ENCODE measurements around the gene GRM6.

Gene GRM6

DNA sequence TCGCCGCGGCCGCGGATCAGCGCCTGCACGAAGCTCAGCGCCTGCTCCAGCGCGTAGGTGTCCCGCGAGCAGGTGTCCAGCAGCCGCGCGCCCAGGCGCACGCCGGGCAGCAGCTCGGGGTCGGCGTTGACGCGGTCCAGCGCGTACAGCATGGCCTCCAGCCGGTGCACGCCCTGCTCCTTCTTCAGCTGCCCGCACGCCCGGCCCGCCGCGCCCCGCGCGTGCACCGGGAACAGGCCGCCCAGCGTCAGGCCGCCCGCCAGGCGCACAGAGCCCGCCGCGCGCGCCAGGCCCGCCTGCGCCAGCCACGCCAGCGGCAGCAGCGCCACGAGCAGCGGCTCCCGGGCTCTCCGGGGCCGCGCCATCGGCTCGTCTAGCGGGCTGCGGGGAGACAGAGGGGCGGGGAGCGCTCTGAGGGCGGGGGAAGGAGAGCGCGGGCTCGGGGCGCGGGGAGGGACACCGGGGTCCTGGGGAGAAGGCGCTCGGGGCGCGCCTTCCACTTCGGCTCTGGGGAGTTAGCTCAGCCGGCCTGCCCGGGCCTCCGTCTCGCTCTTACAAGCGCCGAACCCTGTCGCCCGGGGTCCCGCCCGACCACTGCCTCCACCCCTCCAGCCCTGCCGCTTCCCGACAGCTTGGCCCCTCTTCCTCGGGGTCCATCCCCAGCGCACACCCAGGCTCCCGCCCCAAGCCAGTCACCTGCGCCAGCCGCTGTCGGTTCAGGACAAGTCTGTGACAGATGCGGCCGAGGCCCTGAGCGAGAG is at the start of gene GRM6:
GRM6 (minus strand) TSS at position 741 of the 761 bp plus-strand sequence; CDS start at position 365, 376 bp downstream.
- DNase-seq (ENCODE audit: low spot score): no peak

DNA sequence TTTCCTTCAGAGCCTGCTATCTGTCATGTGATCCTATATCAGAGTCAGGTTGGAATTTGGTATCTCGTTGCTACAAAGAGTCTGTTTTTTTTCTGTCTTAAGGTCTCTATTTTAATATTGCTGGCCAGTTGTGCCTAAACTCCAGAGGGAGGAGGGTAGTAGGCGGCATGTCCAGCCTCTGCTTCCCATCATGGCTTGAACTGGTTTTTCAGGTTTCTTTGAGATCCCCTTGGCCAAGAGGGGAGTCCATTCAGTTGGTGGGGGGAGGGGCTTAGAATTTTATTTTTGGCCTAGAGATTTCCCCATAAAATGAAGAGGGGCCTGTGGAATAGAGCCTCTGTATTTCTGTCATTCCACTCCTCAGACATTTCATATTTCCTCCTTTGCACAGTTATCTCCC is 49.6 kb upstream of the GRM6 start:
- DNase-seq (ENCODE audit: low spot score): no peak

DNA sequence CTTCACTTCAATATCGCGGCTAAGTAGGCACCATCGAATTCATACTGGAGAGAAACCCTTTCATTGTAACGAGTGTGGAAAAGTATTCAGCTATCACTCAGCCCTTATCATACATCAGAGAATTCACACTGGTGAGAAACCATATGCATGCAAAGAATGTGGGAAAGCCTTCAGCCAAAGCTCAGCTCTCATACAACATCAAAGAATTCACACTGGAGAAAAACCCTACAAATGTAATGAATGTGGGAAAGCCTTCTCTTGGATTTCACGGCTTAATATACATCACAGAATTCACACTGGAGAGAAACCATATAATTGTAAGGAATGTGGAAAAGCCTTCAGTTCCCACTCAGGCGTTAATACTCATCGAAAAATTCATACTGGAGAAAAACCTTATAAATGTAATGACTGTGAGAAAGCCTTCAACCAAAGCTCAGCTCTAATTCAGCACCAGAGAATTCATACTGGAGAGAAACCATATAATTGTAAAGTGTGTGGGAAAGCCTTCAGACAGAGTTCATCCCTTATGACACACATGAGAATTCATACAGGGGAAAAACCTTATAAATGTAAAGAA is 38.0 kb upstream of the GRM6 start:
- no peak for DNase-seq (ENCODE audit: low spot score)

DNA sequence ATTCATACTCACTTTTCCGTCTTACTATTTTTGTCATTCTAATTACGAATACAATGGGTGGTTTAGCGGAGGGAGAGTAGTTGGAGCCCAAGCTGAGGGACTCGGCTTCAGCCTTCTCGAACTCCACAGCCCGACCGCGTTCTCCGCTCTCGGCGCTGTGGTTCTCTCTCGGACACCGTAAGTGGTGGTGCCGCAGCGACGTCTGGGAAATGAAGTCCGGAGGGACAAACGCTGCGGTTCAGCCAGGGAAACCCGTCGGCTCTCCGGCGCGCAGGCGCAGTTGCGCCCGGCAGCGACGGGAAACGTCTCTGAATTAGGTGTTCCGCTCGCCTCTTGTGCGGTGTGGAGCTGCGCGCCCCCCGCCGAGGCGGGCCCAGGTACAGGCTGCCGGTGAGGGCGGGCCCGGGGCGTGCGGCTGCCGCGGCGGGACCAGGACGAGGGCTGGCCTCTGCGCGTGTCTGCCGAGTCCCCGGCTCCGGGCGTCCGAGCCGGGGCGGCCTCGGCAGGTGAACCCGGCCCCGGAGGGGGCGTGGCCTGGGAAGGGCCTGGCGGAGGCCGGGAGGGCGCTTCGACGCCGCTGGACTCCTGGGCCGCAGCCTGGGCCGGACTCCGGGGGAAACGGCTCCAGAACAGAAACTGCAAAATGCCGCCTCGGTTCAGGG is 28.5 kb upstream of the GRM6 start, which contains the start of gene ZNF879:
ZNF879 (plus strand) TSS at position 277 of the 662 bp plus-strand sequence. CDS start 1,201 bp downstream, outside the sequence.
- DNase-seq (ENCODE audit: low spot score): no peak

DNA sequence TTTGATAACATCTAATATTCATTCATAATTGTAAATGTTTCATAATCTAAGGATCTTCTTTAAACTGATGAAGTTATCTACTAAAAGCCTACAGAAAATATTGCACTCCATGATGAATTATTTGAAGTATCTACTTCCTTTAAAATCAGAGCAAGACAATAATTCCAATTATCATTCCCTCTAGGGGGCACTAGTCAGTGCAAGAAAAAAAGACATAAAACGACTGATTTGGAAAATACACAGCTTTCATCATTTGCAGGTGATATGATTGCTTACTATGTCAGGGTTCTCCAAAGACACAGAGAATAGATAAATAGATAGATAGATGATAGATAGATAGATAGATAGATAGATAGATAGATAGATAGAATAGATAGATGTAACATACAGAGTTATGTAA is 13.5 kb upstream of the GRM6 start:
- no peak for DNase-seq (ENCODE audit: low spot score)

DNA sequence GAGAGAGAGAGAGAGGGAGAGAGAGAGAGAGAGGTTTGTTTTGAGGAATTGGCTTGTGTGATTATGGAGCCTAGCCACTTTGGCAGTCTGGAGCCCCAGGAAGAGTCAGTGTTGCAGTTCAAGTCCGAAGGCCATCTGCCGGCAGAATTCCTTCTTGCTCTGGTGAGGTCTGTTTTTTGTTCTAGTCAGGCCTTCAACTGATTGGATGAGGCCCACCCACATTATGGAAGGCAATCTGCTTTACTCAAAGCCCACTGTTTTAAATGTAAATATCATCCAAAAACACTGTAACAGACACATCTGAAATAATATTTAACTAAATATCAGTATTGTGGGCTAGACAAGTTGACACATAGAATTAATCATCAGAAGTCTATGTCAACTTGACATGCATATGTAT is 11.4 kb upstream of the GRM6 start:
- no peak for DNase-seq (ENCODE audit: low spot score)

DNA sequence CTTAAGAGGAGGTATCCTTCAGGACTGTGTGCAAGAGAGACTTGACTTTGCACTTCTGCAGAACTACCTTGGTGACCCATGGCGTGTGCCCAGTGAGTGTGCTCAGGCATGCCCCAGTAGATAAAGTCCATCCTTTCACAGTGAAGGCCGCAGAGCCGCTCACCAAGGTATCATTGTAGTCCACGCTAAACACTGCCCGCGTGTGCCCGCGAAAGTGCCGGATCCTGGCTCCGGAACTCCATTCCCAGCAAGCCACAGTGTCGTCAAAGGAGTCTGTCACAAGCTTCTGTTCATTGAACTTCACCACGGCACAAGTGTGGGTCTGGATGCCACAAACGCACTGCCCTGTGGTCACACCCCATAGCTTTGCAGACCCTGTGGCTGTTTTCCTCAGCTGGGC is 3.3 kb upstream of the GRM6 start:
- DNase-seq (ENCODE audit: low spot score): no peak

DNA sequence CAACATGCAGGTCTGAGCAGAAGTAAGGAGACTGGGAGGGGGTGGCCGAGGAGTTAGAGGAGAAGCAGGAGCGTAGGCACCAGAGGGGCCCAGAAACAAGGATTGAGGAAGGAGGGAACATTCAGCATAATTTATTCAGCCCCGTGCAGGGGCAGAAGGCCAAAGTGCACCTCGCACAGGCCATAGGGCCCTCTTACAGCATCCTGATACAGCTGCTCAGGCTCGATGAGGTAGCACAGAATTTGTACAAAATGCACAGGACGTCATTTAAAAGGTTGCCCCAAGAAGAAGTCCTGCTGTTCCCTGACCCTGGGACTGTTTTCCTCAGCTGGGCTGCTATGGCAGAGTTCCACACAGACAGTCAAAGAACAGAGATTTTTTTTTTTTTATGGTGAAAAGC is 2.1 kb upstream of the GRM6 start:
- no peak for DNase-seq (ENCODE audit: low spot score)

DNA sequence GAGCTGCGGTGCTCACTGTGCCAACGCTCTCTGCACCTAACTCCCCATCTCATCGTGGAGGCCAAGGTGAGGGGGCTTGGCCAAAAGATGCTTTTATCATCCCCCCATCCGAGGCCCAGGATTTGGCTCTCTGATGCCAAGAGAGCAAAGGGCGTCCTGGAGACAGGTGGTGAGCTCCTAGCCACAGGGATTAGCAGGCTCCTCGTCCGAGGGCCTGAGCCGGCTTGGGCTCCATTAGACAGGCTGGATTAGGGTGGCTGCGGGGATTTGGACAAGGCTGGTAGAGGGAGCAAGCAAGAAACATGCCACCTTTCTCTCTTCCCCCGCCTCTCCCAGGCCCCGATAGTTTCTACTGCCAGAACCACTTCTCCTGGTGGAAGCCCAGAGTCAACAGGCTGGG is 1.0 kb upstream of the GRM6 start:
- DNase-seq (ENCODE audit: low spot score): no peak

DNA sequence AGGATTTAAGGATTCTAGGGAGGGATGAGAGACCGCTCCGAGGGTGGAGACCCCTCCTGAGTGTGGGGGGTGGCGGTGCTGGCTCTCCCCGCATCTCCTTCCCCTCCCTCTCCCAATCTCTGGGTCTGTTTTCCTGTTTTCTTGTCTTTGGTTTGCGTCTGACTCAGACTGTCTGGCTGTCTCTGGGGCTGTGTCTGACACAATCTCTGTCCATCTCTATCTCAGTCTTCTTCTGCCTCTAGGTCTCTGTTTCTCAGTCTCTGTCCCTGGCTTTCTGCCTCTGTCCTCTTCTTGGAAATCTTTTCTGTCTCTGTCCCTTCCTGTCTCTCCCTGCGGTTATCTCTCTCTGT is 196 bp upstream of the GRM6 start:
- no peak for DNase-seq (ENCODE audit: low spot score)

DNA sequence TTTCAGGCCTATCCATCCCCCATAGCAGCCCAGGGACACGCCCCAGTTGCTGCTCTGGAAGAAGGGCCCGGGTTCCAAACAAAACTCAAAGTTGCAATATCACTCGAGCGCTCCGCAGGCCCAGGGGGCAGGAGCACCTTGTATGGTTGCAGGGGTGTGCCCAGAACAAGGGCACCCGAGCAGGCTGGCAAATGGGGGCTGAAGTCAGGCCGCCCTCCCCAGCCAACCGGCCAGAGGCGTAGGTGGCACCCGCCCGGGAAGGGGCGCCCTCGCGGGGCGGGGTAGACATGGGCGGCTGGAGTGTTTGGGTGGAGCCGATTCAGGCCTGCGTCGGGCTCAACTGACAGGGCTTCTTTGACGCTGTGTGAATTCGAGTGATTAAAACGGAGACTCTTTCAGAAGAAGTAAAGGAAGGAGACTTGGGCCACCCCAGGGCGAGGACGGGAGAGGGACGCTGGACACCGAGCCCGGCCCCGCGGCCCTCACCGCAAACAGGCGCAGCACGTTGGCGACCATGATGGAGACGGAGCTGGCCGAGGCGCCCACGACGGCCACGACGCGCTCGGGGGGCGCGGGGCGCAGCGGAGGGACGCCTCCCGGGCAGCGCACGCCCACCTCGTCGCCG is 1.1 kb downstream of the GRM6 start:
- DNase-seq (ENCODE audit: low spot score): no peak

DNA sequence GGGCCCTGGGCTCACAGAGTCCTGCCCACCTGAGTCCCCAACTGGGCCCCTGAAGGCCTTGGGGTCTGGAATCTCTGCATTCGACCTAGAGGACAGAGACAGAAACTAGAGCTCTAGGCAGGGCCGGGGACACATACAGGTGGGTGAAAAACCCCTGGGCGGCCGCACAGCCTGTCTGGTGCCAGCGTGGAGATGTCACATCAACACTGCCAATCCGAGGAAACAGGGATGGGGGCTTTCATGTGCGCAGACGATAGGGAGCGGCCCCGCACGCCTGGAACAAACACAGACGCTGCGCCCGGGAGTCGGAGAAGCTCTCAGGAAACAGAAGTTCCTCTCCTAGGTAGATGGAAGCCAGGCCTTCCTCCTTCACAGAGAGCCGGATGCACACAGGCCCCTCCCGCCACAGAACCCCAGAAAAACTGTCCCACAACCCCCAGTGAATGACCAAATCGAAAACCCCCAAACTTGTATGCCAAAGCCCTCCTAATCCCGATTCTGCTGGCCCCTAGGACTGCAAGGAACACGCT is 1.8 kb downstream of the GRM6 start:
- no peak for DNase-seq (ENCODE audit: low spot score)

DNA sequence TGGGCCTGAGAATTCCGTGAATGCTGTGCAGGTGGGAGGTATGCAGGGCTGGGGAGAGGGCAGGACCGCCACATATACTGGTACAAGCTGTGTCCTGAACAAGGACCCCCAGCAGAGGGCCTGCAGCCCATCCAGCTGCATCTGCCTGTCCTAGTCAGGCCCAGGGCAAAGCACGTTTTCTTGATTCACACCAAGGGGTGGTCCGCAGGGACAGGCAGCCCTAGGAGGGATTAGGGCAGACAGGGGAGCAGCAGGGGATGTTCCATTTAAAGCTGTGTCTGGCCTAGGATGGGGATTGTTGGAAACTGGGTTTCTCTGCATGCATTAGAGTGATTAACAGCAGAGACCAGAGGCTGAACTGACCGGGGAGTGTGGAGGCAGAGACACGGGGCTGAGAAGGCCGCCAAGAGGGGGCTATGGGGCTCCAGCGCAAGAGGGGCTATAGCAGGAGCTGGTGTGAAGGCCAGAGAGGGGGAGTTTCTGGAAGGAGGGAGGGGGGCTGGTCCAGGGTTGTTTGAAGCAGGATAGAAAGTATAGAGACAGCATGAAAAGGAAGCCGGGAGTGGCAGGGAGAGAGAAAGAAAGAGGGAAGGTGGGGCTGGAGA is 2.7 kb downstream of the GRM6 start:
- DNase-seq (ENCODE audit: low spot score): no peak

DNA sequence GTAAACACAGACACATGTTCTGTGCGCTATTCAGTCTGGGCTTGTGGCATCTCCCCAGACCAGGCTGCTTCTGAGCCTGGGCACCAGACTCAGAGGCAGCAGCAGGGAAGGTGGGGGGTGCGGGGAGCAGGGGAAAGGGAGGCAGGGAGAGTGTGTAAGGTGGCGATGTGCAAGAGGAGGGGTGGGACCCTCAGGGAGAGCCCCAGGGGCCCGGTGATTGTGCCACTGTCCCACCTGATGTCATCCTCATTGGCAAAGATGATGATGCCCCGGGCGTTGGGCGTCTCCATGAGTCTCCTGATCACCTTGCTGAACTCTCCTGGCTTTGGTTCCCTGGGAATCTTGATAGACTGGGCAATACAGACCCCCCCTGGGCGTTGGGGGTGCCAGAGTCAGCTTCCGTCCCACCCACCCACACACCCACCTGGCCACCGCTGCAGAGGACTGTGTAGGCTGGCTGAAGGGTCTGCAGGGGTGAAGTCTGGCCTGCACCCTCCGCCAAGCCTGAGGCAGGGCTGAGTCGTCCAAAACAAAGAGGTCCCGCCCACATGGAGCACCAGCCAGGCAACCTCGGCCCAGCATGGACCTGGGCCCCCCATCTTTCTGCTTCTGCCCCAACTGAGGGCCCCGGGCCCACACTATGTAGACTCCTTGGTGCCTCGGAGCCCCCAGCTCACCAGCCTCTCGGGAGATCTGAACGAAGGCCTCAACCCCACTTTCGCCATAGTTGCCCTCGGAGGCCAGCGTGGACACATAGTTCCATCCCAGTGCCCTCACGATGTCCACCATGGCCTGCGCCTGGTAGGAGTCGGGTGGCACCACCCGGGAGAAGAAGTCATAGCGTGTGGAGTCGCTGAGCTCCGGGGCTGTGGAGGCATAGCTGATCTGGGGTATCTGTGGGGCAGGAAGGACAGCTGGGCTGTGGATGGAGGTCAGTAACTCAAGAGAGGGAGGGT is 3.7 kb downstream of the GRM6 start:
- no peak for DNase-seq (ENCODE audit: low spot score)

DNA sequence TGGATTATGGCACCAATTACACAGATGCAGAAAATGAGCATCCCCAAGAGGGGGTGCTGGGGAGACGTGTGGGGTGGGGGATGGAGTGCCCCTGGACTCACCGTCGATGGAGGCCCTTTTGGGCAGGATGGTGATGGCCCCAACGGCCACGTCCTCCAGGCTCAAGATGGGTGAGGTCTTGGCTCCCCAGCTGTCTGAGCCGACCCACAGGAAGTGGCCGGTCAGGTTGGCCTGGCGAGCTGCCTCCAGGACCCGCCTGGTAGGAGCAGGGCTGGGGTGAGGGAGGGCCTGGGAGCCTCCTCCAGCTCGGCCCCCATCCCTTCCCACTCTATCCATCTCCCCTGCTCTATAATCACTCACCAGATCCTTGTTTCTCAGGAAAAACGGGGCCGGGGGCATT is 4.6 kb downstream of the GRM6 start:
- DNase-seq (ENCODE audit: low spot score): no peak

DNA sequence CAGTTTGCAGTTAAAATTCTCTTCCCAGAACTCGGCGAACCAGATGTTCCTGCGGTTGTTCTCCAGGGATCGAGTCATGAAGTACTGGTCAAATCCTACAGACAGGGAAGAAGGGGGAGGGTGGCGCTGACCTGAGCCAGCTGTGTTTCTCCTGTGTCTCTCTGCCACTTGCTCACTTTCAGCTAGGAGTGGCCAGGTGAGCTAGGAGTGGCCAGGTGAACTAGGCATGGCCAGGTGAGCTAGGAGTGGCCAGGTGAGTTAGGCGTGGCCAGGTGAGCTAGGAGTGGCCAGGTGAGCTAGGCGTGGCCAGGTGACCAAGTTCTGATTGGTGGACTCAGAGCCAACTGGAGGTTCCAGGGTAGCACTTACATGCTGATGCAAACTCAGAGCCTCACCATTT is 5.8 kb downstream of the GRM6 start:
- no peak for DNase-seq (ENCODE audit: low spot score)

DNA sequence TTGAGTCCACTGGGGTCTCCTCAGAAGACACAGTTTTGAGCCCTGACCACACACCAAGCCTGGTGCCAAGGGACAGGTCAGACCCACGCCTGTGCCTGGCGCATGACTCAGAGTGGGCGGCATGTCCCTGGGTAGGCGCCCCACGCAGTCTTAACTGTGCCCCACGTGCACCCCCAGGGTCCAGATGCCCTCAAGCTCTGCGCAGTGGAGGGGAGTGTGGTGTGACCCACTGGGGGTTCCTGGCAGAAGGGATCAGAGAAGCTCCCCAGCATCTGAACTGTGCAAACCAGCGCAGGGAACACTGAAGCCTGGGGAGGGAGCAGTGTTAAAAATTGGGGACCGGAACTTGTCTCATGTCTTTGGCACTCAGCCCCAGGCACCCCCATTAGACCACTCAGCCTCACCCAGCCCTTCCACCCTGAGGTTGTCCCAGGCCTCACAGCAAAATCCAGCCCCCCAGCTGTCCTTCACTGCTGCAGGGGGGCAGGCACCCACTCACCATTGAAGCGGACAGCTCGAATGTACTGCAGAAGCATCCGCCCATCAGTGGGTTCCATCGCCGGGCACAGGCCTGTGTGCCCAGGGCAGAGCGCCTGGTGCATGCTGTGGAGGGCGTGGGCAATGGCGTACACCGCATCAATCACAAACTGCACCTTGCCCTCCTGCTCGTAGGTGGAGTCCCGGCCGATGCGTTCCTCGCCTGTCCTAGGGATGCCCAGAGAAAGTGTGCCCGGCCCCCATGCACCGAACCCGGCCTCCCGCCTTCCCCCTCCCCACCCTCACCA is 6.5 kb downstream of the GRM6 start:
- no peak for DNase-seq (ENCODE audit: low spot score)

DNA sequence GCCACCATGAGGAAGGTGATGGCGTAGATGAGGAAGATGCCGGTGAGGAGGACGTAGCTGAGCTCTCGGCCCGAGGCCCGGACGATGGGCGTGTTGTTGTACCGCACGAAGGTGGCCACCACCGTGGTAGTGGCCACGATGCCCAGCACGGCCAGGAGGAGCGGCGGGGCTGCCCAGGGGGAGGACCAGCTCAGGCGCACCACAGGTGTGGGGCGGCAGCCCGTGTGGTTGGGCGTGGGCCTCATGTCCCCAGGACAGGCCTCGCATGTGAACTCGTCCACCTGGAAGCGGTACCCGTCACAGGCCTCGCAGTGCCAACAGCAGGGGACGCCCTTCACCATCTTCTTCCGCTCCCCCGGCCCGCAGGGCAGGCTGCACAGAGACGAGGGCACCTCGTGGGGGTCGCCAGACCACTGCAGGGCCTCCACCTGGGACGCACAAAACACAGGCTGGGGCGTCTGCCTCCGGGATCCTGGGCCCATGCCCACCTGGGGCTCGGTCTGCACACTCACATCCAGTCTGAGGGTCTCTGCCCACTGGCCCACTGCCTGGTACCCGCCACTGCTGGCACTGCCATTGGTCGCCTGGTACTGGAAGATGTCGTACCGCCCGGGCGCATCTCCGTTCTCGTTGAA is 8.7 kb downstream of the GRM6 start:
- DNase-seq (ENCODE audit: low spot score): no peak

DNA sequence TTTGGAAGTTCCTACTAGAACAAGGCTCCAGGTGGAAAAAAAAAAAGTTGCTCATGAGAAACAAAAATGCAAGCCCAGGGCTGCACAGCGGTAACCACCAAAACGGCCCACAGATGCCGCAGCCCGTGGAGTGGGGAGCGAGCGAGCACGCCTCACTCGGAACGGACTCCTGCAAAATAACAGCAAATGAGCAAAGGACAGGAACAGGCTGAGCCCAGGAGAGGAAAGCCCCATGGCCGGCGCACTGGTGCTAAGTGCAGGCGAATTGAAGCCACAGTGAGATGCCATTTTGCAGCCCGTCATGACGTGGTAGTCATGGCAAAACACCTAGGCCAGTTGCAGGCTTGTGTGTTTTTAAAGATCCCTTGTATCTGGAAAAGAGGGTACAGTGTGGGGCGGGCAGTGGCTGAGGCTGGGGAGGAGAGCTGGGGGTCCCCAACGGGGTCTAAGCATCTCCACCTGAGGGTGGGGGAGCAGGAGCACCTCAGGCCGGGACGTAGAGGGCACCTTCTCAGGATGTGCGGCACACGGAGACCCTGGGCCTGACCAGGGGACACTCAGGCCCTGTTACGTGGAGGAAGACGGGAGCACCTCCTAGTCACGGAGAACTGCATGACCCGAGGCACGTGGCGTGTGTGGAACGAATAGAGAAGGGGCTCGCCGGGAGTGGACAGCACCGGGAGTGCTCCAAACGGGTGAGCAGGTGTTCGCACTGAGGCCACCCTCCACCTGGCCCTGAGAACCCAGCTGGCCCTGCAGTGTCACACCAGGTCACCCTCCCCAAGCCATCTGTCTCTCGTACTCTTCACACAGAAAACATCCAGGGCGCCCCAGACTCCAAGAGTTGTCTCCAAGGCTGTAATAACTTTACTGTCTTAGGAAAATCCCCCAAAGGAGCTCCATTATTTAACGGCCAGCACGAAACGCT is 10.7 kb downstream of the GRM6 start:
- no peak for DNase-seq (ENCODE audit: low spot score)
